ENCODE results near the gene SC5D. TPM values are rescaled to one million over a fixed set of nuclear protein-coding genes. Genes with fewer than 3 reads are reported as not detected.

The SC5D gene
- total RNA-seq, 1 experiment from 2014 or later = 79.2 TPM

GRCh38 chr11:121337078-121337477 lies 44.5 kb downstream of the SC5D start:
- Mint-ChIP-seq H3K4me3 (no peak overlapping the region), H3K9me3 (peaks cover 7% of the 10 kb centered on the region), H3K4me1 (peaks cover 4% of the 10 kb centered on the region), H3K27me3 (ENCODE audit: low read depth) (no peaks in the 10 kb centered on the region), H3K27ac (no peak overlapping the region), H3K36me3 (no peaks in the 10 kb centered on the region)
- ChIA-PET POLR2A (no interaction called here), CTCF (interaction anchor here (1.0 kb wide), 1 partner anchor 67 kb away, joined by 4 read pairs; no protein-coding TSS in a partner anchor)
- TF ChIP-seq SOX15 (CRISPR knock-in tag; IDR thresholded peaks at IDR 0.05) (no peak), AFF4 (CRISPR knock-in tag; IDR thresholded peaks at IDR 0.05; ENCODE audit: borderline replicate concordance) (no peak), CDX4 (CRISPR knock-in tag; IDR thresholded peaks at IDR 0.05; ENCODE audit: borderline replicate concordance) (no peak), TP53 (CRISPR knock-in tag; IDR thresholded peaks at IDR 0.05) (no peak), ZNF671 (CRISPR knock-in tag; IDR thresholded peaks at IDR 0.05) (no peak), ATF2 (CRISPR knock-in tag; IDR thresholded peaks at IDR 0.05; ENCODE audit: borderline replicate concordance, low read depth) (no peak), MLX (CRISPR knock-in tag; IDR thresholded peaks at IDR 0.05) (no peak)
- ATAC-seq (no peak), DNase-seq (ENCODE audit: low spot score) (no peak)

GRCh38 chr11:121337740-121338272 lies 45.2 kb downstream of the SC5D start:
- no peak for DNase-seq (ENCODE audit: low spot score)
- Mint-ChIP-seq H3K27ac (no peak overlapping the region), H3K9me3 (peaks cover 4% of the 10 kb centered on the region; the same call in 1 of the 2 replicates), H3K4me1 (peaks cover 4% of the 10 kb centered on the region), H3K4me3 (no peak overlapping the region), H3K36me3 (no peaks in the 10 kb centered on the region), H3K27me3 (ENCODE audit: low read depth) (no peaks in the 10 kb centered on the region)
- POLR2A ChIA-PET = no interaction called here
- CTCF ChIA-PET = no interaction called here
- no peak for ATAC-seq
- TF ChIP-seq ZMAT4 (CRISPR knock-in tag; IDR thresholded peaks at IDR 0.05) = no peak
- TF ChIP-seq HMGXB4 (CRISPR knock-in tag; IDR thresholded peaks at IDR 0.05) = no peak
- TF ChIP-seq SMAD3 (CRISPR knock-in tag; IDR thresholded peaks at IDR 0.05; ENCODE audit: borderline replicate concordance) = no peak
- TF ChIP-seq ZBTB43 (CRISPR knock-in tag; IDR thresholded peaks at IDR 0.05) = no peak
